Measurements from ENCODE around the gene JAM3.

JAM3 gene

GRCh38 chr11:134039726-134040385 is 29.0 kb upstream of the JAM3 start:
- DNase-seq (ENCODE audit: low read depth): no peak

GRCh38 chr11:134040386-134041302 is 28.2 kb upstream of the JAM3 start:
- DNase-seq (ENCODE audit: low read depth): no peak

GRCh38 chr11:134041349-134041748 is 27.5 kb upstream of the JAM3 start:
- DNase-seq (ENCODE audit: low read depth): no peak

- no peak for DNase-seq (ENCODE audit: low read depth)
Measured at GRCh38 chr11:134041791-134042696, 26.8 kb upstream of the JAM3 start.

GRCh38 chr11:134043821-134044420 is 25.0 kb upstream of the JAM3 start:
- no peak for DNase-seq (ENCODE audit: low read depth)

GRCh38 chr11:134044514-134045284 is 24.2 kb upstream of the JAM3 start:
- no peak for DNase-seq (ENCODE audit: low read depth)

- DNase-seq (ENCODE audit: low read depth): no peak
Measured at GRCh38 chr11:134045799-134046635, 22.9 kb upstream of the JAM3 start.

GRCh38 chr11:134046681-134047449 is 22.0 kb upstream of the JAM3 start:
- DNase-seq (ENCODE audit: low read depth): no peak

- DNase-seq (ENCODE audit: low read depth): no peak
Measured at GRCh38 chr11:134047586-134047999, 21.3 kb upstream of the JAM3 start.

- no peak for DNase-seq (ENCODE audit: low read depth)
Measured at GRCh38 chr11:134048028-134048427, 20.8 kb upstream of the JAM3 start.

- DNase-seq (ENCODE audit: low read depth): no peak
Measured at GRCh38 chr11:134049303-134049702, 19.6 kb upstream of the JAM3 start.

GRCh38 chr11:134050541-134051383 is 18.1 kb upstream of the JAM3 start:
- DNase-seq (ENCODE audit: low read depth): peak; percentile 53

GRCh38 chr11:134052395-134052987 is 16.4 kb upstream of the JAM3 start:
- DNase-seq (ENCODE audit: low read depth): no peak

- DNase-seq (ENCODE audit: low read depth): no peak
Measured at GRCh38 chr11:134052988-134053945, 15.6 kb upstream of the JAM3 start.

- no peak for DNase-seq (ENCODE audit: low read depth)
Measured at GRCh38 chr11:134055029-134055428, 13.8 kb upstream of the JAM3 start.

- DNase-seq (ENCODE audit: low read depth): no peak
Measured at GRCh38 chr11:134060316-134060715, 8.6 kb upstream of the JAM3 start.

All from stimulated activated CD8-positive, alpha-beta memory T cell treated with anti-CD3 and anti-CD28 coated beads, Interleukin-12 subunit alpha, Interleukin-12 subunit beta, amount 100 ng/mL, for 1 hour (primary cell).